ENCODE measurements around the gene TTC39C.

Gene TTC39C

GRCh38 chr18:24089515-24090337 is 75.2 kb downstream of the TTC39C start:
- DNase-seq: no peak

GRCh38 chr18:24090876-24091275 is 76.3 kb downstream of the TTC39C start:
- DNase-seq: no peak

- DNase-seq: no peak
These were observed 80.0 kb downstream of the TTC39C start for GRCh38 chr18:24094561-24094960.

GRCh38 chr18:24095976-24096375 is 81.4 kb downstream of the TTC39C start:
- no peak for DNase-seq

- no peak for DNase-seq
These were observed 88.9 kb downstream of the TTC39C start for GRCh38 chr18:24103320-24104021.

- DNase-seq: no peak
These were observed 89.9 kb downstream of the TTC39C start for GRCh38 chr18:24104486-24104885.

- no peak for DNase-seq
These were observed 94.1 kb downstream of the TTC39C start for GRCh38 chr18:24108641-24109040.

GRCh38 chr18:24111936-24112335 is 97.4 kb downstream of the TTC39C start:
- no peak for DNase-seq

GRCh38 chr18:24112464-24112863 is 97.9 kb downstream of the TTC39C start:
- DNase-seq: no peak

- no peak for DNase-seq
These were observed 98.5 kb downstream of the TTC39C start for GRCh38 chr18:24112874-24113615.

- DNase-seq: no peak
These were observed 100.5 kb downstream of the TTC39C start for GRCh38 chr18:24114924-24115549.

GRCh38 chr18:24115628-24116027 is 101.1 kb downstream of the TTC39C start:
- DNase-seq: no peak

- DNase-seq: peak; percentile 10
These were observed 104.4 kb downstream of the TTC39C start for GRCh38 chr18:24118750-24119577.

- DNase-seq: no peak
These were observed 106.1 kb downstream of the TTC39C start for GRCh38 chr18:24120676-24121075.

- DNase-seq: no peak
These were observed 107.1 kb downstream of the TTC39C start for GRCh38 chr18:24121625-24122024.

GRCh38 chr18:24126155-24126961 is 111.8 kb downstream of the TTC39C start:
- no peak for DNase-seq

- DNase-seq: no peak
These were observed 113.2 kb downstream of the TTC39C start for GRCh38 chr18:24127735-24128134.

GRCh38 chr18:24128700-24129099 is 114.1 kb downstream of the TTC39C start:
- no peak for DNase-seq

GRCh38 chr18:24130494-24130893 is 115.9 kb downstream of the TTC39C start:
- no peak for DNase-seq

GRCh38 chr18:24136967-24137373 is 122.4 kb downstream of the TTC39C start:
- no peak for DNase-seq

- DNase-seq: no peak
These were observed 123.8 kb downstream of the TTC39C start for GRCh38 chr18:24138409-24138788.

Measured in GDM1 (cell line).